ENCODE data around the gene ACOX3.

DNA sequence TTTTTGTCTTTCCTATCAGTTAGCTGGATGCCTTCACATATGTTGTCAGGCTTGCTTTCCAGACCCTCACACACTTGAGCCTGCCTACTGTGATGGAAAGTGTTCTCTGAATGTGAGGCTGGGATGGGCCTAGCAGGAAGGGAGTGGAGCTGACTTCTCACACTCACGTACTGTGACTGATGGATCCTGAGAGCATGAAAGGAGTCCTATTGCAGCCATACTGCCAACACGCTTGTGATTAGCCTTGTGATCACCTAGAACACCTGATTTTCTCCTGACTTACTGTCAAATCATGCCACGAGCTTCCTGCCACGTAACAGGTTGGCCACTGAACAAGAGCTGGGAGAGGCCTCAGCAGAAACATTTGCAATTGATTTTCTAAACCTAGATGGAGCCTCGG is 49.9 kb downstream of the ACOX3 start:
- TF ChIP-seq POLR2A (IDR thresholded peaks at IDR 0.05; ENCODE audit: low read depth, low read length) (no peak), TAF1 (IDR thresholded peaks at IDR 0.05; ENCODE audit: borderline replicate concordance, low read depth, low read length) (no peak), POLR2AphosphoS5 (IDR thresholded peaks at IDR 0.05; ENCODE audit: low read depth, low read length) (no peak)
